Testis (tissue), 2 donors: ENCODE measurements around the gene TASP1.
"Not testable (repeated sequence)": the region's sequence is repeated elsewhere in the genome, so short reads cannot be mapped to it uniquely, and the experiment has no call there.

Experiments used
- CTCF ChIP-seq, 3 experiments: fragments of 450-650 bp in 2 of 3; fragments of 200-600 bp in 1 of 3; sonication (generic) in 1 of 3; IDR thresholded peaks; one replicate each; pipeline ENCODE4 v1.5.1; 2016 to 2019; ENCODE audit warnings: antibody characterized with exemption in 3 of 3, mild to moderate bottlenecking in 2 of 3, moderate library complexity in 1 of 3
- POLR2A ChIP-seq: fragments of 450-650 bp; IDR thresholded peaks from one replicate; pipeline ENCODE4 v1.6.1; 2017; ENCODE audit warnings: antibody characterized with exemption, mild to moderate bottlenecking, moderate library complexity

- not testable (repeated sequence) for TF ChIP-seq CTCF (IDR thresholded peaks at IDR 0.05); POLR2A
Measured at GRCh38 chr20:13358936-13359335, 279.8 kb downstream of the TASP1 start.
